ENCODE data around the gene GOPC.
"Not testable (repeated sequence)": the region's sequence is repeated elsewhere in the genome, so short reads cannot be mapped to it uniquely, and the experiment has no call there.

The GOPC gene

DNA sequence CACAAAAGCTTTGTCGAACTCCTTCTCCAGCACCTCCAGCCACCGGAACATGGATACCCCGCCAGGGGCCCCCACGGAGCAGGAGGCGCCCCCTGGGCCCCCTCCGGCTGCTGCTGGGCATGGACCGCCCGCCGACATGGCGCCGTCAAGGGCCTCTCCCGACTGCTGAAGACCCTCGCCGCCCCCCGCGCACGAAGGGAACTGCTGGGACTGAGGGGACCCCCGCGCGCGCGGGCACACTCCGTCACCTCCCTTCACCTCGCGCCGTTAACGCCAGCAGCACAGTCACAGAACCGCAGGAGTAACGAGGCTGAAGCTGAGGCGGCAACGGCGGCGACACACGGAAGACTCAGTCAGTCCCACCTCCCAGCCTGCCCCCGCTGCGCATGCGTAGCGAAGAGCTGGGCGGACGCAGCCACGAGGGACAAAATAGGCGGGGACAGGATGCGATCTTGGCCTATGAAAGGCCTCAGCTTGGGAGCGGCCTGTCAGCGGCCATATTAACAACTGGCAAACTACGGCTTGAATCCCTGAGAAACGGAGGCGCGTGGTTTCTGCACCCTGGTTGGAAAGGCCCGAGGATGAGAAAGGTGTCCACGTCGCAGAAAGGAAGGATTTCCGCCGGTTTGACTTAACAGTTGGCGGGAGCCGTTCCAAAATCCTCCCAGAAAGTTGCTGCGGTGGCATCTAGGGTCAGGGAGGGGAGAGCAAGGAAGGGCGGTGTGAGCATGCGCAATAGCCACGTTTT is at the start of gene GOPC:
Gene GOPC, minus strand, starts transcription at position 361 of the 748 bp plus-strand sequence. Its CDS starts 223 bp downstream, at position 138.
- peak; percentile 87 to 98 (median 94) for DNase-seq

DNA sequence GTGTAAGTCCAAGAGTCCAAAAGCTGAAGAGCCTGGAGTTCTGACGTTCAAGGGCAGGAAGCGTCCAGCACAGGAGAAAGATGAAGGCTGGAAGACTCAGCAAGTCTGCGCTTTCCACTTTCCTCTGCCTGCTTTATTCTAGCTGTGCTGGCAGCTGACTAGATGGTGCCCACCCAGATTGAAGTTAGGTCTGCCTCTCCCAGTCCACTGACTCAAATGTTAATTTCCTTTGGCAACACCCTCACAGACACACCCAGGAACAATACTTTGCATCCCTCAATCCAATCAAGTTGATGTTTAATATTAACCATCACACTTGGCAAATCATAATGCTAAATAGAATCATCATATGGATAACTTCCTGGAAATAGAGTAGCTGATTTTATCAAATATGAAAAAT is 49.7 kb upstream of the GOPC start:
- DNase-seq, result not testable (repeated sequence)

DNA sequence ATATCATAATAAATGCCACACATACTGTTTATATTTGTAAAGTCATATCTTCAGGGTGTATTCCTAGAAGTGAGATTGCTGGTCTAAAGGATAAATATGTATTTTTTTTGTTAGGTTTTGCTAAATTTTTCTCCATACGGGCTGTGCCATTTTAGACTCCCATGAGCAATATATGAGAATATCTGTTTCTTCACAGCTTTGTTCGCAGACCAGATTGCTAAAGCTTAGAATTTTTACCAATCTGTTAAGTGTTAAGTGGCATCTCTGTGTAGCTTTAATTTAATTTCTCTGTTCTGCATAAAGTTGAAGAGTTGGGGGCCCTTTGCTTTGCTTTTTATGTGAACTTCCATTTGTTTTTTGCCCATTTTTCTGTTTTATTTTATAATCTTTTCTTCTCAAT is 40.7 kb upstream of the GOPC start:
- DNase-seq, result no peak

DNA sequence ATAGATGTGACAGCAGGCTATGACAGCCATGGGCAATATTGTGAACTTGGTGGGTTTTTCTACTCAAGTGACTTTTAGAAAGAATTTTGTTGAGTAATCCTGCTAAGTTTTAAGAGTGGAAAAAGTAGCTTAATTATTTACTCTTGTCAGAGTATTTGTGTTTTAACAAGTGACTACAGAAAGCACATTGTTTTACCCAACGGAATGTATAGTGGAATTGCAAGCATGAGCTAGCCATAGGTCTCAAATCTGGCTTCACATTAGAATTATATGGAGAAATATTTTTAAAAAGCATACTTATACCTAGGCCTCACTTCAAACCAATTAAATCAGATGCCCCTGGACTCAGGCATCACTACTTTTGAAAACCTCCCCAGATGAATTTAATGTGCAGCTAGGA is 35.5 kb upstream of the GOPC start:
- DNase-seq, result no peak

DNA sequence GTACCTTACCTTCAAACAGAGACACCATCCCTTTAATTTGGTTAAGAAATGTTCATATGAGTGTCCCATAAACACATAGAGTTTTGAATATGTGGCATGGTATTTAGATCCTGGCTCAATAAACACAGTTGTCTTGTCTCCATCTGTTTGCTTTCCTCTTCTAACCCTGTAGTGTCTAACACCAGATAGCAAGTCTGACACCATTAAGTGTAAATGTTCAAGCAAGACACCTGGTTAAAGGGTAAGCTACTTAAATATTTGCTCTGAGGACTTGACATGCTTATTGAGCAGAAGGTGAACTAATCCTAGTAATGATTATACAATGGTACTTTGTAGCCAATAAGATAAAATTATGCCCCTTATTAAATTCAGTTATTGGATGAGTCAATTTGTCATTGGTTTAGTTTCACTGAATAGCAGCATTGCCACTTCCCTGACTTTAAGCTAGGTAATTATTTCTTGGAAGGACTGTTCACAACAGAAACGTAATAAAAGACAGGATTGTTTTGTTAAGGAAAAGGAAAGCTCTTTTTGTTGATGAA is 26.9 kb upstream of the GOPC start:
- DNase-seq, result no peak

DNA sequence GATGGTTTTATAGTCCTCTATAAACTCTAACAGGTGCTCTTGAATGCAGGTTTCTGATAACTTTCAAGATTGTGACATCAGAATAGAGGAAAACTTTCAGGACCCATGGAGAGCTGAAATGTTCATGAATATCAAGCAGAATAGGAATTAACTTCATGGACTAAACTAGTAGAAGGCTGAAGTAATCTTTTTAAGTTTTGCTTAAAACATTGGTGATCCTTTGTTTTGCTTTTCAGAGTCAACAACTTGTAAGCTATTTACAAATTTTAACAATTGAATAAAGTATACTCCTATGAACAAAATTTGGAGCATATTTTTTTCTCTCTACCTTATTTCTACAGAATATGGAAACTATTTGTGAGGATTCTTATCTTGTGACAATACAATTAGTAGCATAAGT is 25.2 kb upstream of the GOPC start:
- no peak for DNase-seq

DNA sequence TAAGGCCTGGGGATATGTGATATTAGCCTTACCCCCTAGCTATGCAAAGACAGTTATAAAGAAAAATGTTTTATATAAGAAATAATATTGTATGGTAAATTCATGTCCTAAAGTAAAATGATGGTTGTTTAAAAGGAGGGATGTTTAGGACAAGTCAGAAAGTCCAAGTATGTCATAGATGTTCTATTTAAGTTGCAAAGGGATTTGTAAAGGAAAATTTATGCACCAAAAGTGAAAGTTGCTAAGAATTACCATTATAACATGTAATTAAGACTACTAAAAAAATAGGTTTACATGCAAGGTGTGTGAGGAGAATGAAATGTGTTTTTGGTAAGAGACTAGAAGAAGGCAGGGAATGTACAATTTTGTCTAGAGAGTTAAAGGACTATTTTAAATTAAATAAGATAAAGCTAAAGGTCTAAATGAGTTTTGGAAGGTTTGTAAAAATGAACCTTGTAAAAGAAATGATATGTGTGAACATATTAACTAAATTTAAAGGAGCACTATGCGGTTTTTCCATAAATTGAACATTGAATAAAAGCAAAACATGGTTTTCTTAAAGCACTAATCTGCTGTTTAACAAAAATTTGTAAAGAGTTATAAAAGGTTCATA is 22.7 kb upstream of the GOPC start:
- DNase-seq, result no peak

DNA sequence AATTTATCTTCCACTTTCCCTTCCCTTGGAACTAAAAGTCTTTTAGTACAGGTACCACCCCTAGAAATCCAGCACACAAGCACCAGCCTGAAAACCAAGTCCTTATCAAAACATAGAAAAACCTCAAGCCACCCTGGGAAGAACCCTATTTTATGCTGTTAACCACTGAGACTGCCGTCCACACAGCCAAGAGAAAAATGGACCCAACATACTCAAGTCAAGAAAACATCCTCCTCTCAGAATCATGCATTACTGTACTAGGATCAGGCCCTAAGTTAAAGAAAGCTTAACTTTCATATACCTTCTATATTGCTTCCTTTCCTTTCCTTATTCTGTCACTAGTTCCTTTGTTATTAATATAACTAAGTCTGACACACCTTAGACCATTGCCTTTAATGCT is 16.9 kb upstream of the GOPC start:
- no peak for DNase-seq

DNA sequence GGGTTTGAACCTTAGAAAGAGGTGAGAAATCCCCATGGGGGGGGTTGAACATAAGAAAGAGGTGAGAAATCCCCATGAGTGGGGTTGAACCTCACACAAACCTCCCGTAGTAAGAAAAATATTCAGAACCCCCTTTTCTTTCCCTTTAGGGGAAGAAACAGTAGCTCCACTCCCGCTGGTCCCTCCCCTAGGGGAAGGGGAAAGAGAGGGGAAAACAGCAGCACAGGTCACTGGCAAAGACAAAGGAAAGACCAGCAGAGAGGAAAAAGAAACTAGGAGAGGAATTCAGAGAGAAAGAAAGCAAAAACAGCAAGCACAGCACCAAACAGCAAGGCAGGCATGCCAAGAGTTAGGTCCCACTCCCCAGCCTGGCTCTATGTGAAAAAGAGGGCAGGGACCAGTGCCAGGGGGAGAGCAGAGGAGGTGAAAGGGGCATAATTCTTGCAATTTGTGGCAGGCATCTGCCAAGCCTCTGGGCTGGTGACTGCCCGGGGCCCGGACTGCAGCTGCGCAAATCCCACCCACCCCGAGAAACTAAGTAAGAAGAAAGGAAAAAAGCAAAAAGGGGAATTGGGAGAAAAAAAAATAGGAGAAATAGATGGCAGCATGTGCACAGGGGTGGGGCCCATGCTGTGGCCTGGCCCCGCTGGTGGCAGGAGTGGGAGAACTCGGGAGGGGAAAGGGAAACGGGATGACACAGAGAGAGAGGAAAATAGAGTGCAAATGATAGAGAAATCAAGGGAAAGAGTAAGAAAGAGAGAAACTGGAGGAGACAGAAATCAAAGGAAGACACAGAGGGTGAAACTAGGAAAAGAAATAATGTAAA is 15.1 kb upstream of the GOPC start:
- DNase-seq, result no peak

DNA sequence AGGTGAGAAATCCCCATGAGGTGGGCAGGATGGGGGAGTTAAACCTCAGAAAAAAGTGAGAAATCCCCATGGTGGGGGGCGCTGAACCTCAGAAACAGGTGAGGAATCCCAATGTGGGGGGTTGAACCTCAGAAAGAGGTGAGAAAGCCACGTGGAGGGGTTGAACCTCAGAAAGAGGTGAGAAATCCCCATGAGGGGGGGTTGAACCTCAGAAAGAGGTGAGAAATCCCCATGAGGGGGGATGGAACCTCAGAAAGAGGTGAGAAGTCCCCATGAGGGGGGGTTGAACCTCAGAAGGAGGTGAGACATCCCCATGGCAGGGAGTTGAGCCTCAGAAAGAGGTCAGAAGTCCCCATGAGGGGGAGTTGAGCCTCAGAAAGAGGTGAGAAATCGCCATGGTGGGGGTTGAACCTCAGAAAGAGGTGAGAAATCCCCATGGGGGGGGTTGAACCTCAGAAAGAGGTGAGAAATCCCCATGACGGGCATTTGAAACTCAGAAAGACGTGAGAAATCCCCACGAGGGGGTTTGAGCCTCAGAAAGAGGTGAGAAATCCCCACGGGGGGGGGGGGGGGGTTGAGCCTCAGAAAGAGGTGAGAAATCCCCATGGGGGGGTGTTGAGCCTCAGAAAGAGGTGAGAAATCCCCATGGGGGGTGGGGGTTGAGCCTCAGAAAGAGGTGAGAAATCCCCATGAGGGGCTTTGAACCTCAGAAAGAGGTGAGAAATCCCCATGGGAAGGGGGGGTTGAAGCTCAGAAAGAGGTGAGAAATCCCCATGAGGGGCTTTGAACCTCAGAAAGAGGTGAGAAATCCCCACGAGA is 14.3 kb upstream of the GOPC start:
- DNase-seq, result peak in 2 of 6 experiments; percentile 20 to 47

DNA sequence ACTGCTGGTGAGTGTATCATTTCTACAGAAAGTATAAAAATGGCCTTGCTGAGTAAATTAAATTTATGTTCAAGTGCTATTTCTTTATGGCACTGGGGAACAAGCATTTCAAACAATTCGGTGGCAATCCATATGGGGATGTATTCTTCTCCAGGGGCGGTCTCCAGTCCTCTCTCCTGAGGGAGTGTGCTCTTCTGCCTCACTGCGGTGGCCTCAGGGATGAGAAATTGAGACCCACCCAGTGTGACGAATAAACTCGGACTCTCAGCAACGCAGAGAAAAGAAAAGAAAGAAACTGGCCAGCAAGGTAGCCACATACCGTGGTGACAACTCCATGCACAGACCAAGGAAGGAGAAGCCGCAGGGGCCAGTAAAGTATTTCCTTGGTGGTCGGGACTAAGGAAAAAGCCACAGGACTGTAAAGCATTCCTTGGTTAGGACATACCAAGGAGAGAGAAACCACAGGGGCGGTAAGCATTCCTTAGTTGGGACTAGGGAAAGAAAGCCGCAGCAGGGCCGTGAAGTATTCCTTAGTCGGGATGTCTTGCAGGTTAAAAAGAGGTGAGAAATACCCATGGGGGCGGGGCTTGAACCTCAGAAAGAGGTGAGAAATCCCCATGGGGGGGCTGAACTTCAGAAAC is 13.6 kb upstream of the GOPC start:
- DNase-seq, result no peak

DNA sequence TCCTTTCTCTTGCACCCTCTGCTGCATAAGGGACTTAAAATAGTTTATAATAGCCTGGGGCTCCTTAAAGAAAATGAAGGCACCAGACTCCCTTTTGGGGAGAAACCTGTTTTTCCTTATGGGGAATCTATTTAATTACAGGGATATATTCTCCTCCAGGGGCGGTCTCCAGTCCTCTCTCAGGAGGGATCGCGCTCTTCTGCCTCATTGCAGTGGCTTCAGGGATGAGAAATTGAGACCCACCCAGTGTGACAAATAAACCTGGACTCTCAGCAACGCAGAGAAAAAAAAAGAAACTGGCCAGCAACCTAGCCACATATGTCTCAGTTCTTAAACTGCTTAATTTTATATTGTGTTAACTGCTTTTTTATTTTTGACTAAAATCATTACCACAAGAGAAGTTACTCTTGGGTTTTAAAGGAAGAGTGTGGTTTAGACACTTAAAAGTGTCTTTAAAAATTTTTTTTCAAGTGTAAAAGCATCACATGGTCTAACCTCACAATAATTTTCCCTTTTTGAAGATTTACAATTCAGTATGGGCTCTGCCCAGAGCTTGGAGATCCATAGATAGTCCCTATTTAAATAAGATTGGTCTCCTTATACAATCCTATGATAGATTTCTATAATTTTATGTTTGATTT is 11.7 kb upstream of the GOPC start:
- peak in 1 of 6 experiments; percentile 24 for DNase-seq

DNA sequence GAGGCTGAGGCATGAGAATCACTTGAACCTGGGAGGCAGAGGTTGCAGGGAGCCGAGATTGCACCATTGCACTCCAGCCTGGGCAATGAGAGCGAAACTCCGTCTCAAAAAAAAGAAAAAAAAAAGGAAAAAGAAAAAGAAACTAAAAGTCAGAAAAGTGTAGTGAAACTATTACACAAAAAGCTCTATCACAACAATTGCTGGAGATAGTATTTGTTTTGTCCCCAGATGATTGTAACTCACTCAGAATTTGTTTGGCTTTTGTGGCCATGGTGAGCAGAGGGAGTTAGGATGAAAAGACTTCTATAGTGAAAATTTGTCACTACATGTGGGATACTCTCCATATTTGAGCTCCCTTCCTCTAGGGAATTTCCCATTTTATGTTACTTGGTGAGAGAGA is 5.2 kb upstream of the GOPC start:
- no peak for DNase-seq

DNA sequence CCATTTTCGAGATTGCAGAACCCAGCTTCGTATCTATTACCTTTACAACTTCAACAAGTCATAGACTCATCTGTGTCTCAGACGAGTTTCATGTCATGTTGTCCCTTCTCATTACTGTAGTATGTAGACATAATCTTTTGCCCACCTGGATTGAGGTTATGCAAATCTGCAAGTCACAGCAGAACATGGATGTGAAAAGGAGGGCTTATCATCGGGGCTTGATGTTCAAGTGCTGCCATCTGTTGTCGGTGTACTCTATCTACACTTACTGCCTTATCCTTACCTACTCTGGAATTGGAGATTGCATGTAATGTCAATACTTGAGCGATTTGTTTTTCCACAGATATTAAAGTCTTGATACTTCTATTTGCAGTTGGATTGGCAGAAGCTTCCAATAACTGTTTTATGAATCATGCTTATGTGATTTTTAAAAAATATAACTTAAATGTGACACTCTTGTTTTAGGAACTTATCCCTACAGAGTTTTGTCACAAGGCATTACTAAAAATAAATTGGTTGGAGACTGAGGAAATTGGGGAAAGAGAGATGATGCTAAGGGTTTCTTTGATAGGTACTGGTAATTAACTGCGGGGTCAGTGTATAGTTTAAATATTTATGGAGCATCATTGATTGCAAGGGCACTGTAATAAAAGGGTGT is 3.0 kb upstream of the GOPC start:
- DNase-seq, result peak in 5 of 6 experiments; percentile 17 to 62 (median 41)

DNA sequence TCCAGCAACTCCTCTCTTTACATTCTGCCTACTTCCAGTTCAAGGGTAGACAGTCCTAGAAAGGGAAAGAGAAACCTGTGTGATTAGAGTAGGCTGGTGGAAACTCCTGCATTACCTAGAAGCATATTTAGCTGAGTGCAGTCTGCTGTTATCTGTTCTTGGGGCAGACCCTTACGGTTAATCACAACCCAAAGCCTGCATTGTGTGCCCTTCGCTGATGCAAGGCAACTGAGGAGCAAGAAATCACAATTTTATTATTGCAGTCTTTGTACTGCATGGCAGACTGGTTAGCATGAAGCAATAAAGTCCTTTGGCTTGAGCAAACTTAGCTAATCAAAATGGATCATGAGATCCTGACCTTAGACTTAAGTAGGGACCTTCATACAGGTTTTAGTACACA is 1.5 kb upstream of the GOPC start:
- DNase-seq, result no peak

DNA sequence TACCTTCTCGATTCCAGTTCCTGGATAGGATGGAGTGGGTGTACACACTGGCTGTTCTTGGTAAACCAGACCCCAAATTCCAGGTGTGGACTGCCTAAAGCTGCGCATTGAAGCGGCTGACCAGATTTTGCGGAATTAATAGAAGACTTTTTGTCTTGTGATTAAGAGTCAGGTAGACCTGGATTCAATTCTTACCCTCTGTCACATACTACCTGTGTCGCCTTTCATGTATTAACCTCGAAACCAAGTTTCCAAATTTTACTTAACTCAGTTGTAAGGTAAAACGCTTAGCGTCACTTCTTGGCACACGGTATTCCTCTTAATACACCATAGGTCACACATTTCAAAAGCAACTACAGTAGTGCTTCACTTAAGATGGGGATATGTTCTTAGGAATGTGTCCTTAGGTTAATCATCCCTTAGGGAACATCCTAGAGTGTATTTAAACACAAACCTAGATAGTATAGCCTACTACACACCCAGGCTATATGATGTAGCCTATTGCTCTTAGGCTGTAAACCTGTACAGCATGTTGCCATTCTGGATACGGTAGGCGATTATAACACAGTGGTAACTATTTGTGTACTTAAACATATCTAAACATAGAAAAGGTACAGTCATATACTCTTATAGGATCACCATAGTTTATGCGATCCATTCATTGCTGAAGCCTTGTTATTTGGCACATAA is 733 bp upstream of the GOPC start:
- peak in 1 of 6 experiments; percentile 30 for DNase-seq

DNA sequence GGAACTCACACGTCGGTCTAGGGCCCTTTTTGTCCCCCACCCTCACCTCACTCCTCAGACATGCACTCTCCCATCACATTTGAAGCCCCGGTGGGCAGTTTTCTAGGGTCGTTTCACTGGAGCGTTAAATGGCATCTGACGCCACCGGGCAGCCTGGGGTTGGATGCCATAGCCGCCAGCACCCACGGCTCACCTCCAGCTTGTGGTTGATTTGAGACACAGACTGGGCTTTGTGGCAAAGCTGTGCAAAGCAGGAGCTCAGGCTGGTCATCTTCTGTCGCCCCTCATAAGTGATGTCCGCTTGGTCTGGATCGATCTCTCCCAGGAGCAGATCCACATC is 530 bp downstream of the GOPC start:
- peak in 1 of 6 experiments; percentile 33 for DNase-seq

DNA sequence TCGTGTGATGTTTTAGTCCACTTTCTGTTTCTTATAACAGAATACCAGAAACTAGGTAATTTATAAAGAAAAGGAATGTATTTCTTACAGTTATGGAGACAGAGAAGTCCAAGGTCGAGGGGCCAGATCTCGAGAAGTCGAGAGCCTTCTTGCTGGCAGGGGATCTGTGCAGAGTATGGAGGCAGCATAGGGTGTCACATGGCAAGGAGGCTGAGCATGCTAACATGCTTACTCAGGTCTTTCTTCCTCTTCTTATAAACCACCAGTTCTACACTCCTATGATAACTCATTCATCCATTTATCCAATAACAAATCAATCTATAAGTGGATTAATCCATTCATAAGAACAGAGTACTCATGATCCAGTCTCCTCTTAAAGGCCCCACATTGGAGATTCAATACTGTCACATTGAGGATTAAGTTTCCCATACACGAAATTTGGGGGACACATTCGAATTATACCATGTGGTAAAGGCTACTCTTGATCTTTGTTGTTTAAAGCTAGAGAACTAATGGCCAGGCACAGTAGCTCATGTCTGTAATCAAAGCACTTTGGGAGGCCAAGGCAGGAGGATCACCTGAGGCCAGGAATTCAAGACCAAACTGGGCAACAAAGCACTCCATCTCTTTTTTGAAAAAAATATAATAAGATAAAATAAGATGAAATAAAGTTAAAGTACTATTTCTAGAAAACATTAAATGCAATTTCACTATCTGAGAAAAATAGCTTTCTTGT is 2.1 kb downstream of the GOPC start:
- no peak for DNase-seq

DNA sequence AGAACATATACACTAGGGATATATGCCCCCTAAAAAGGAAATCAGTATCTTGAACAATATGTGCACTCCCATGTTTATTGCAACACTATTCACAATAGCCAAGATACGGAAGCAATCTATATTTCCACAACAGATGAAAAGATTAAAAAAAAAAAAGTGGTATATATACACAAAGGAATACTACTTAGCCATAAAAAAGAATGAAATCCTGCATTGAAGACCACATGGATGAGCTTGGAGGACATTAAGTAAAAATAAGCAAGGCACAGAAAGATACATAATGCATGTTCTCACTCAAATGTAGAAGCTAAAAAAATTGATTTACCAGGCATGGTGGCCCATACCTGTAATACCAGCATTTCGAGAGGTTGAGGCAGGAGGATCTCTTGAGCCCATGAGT is 4.6 kb downstream of the GOPC start:
- DNase-seq, result no peak

All from stimulated activated naive CD4-positive, alpha-beta T cell (primary cell).